GM12878 (cell line): Measurements from ENCODE around the gene GPN1. TPM values are rescaled to one million over a fixed set of nuclear protein-coding genes. Genes with fewer than 3 reads are reported as not detected.

Experiments
- ATAC-seq: fragments of 200-7000 bp; cut with Tn5 transposase; 3 replicates; pipeline ENCODE4 v1.9.1; 2020; ENCODE audit warnings: mild to moderate bottlenecking, moderate library complexity
- BruUV-seq: library from RNA; stranded (reverse); fragments of 400-500 nt; replicated peaks from 2 replicates; lab custom pipeline; 2021; lab: Mats Ljungman, UMichigan
- CTCF ChIA-PET: fragments of 300-600 bp; sonication (Branson Sonifier 250); formaldehyde crosslinking; extraction: SDS; loops from one replicate; lab custom pipeline; 2021; ENCODE audit warnings: inconsistent platforms; lab: Yijun Ruan, JAX
- POLR2A ChIA-PET: fragments of 350-600 bp; formaldehyde crosslinking; extraction: SDS; loops from one replicate; lab custom pipeline; 2021; ENCODE audit warnings: inconsistent platforms; lab: Charles Lee
- RAD21 ChIA-PET: fragments of 300-600 bp; sonication (Branson Sonifier 250); formaldehyde crosslinking; loops from one replicate; lab custom pipeline; 2023; ENCODE audit warnings: antibody characterized with exemption; ENCODE audit not compliant: unreplicated experiment; lab: Charles Lee
- SMC1A ChIA-PET: fragments of 300-600 bp; sonication (Branson Sonifier 250); formaldehyde crosslinking; loops from one replicate; lab custom pipeline; 2023; ENCODE audit not compliant: unreplicated experiment, uncharacterized antibody; lab: Charles Lee
- DNase-seq: peaks from one replicate; pipeline ENCODE4 v3.0.0-alpha.2; 2011; ENCODE audit warnings: low read depth, low spot score
- FAIRE-seq: peaks from 3 replicates; lab custom pipeline; 2011; peaks lifted over from hg19 to GRCh38; lab: Jason Lieb, UNC
- H2AFZ ChIP-seq: 2 replicates; pipeline ENCODE4 v1.6.0; 2011; ENCODE audit warnings: low read depth, low read length, control low read depth; ENCODE audit not compliant: control insufficient read depth
- H3K27ac ChIP-seq: 2 replicates; pipeline ENCODE4 v1.5.1; 2011; ENCODE audit warnings: control low read depth; ENCODE audit not compliant: control insufficient read depth, insufficient read depth
- H3K27me3 ChIP-seq, 2 experiments: replicated peaks in 1 of 2; 2 replicates each; pipeline versions ENCODE4 v1.6.0 to v1.6.1; 2011; ENCODE audit warnings: low read length in 1 of 2; ENCODE audit not compliant: control insufficient read depth in 2 of 2, insufficient read depth in 2 of 2
- H3K36me3 ChIP-seq, 2 experiments: 2 replicates each; pipeline ENCODE4 v1.5.1; 2011; ENCODE audit warnings: low read length in 1 of 2; ENCODE audit not compliant: control insufficient read depth in 2 of 2, insufficient read depth in 2 of 2
- H3K4me1 ChIP-seq: 2 replicates; pipeline ENCODE4 v1.6.1; 2011; ENCODE audit warnings: mild to moderate bottlenecking, low read length, moderate library complexity, mixed read lengths; ENCODE audit not compliant: control insufficient read depth, insufficient read depth
- H3K4me2 ChIP-seq: 2 replicates; pipeline ENCODE4 v1.6.0; 2011; ENCODE audit warnings: control low read depth; ENCODE audit not compliant: control insufficient read depth, insufficient read depth
- H3K4me3 ChIP-seq: fragments of 200-600 bp; sonication (generic); 2 replicates; pipeline ENCODE4 v1.5.1; 2016
- H3K79me2 ChIP-seq: 2 replicates; pipeline ENCODE4 v1.6.0; 2011; ENCODE audit warnings: low read length; ENCODE audit not compliant: control insufficient read depth, insufficient read depth
- H3K9ac ChIP-seq: 2 replicates; pipeline ENCODE4 v1.8.0; 2011; ENCODE audit warnings: low read length, control low read depth, mixed read lengths; ENCODE audit not compliant: control insufficient read depth, insufficient read depth
- H3K9me3 ChIP-seq: replicated peaks from 3 replicates; pipeline ENCODE4 v1.5.1; 2011; ENCODE audit warnings: mild to moderate bottlenecking, low read length; ENCODE audit not compliant: control insufficient read depth, insufficient read depth
- H4K20me1 ChIP-seq: 2 replicates; pipeline ENCODE4 v1.6.0; 2011; ENCODE audit not compliant: control insufficient read depth, insufficient read depth
- BCL3 ChIP-seq: IDR thresholded peaks from 2 replicates; pipeline ENCODE4 v1.6.1; 2011; ENCODE audit warnings: borderline replicate concordance, low read depth, mild to moderate bottlenecking, moderate library complexity, low read length; ENCODE audit not compliant: insufficient read depth, poor library complexity, severe bottlenecking
- CHD1 ChIP-seq: IDR thresholded peaks from 2 replicates; pipeline ENCODE4 v1.6.1; 2012; ENCODE audit warnings: low read depth, low read length, improper control_type of control experiment
- MEF2B ChIP-seq: fragments of 450-650 bp; IDR thresholded peaks from 2 replicates; pipeline ENCODE4 v1.6.1; 2018; ENCODE audit warnings: mild to moderate bottlenecking, moderate library complexity; ENCODE audit not compliant: partially characterized antibody, poor library complexity, severe bottlenecking
- RUNX3 ChIP-seq: IDR thresholded peaks from 2 replicates; pipeline ENCODE4 v1.6.1; 2012; ENCODE audit warnings: low read length, inconsistent platforms
- SMAD1 ChIP-seq: fragments of 450-650 bp; IDR thresholded peaks from 2 replicates; pipeline ENCODE4 v1.6.1; 2018; ENCODE audit warnings: mild to moderate bottlenecking, low read depth; ENCODE audit not compliant: partially characterized antibody
- SREBF1 ChIP-seq: IDR thresholded peaks from 2 replicates; pipeline ENCODE4 v1.6.1; 2012; ENCODE audit warnings: mild to moderate bottlenecking, low read length
- USF1 ChIP-seq: IDR thresholded peaks from 2 replicates; pipeline ENCODE4 v1.6.1; 2011; ENCODE audit warnings: borderline replicate concordance, low read depth, mild to moderate bottlenecking, moderate library complexity, mixed read lengths, low read length; ENCODE audit not compliant: insufficient read depth; ENCODE audit errors: extremely low read length
- ZBTB4 ChIP-seq: fragments of 450-650 bp; formaldehyde crosslinking; IDR thresholded peaks from 2 replicates; pipeline ENCODE4 v1.4.0; 2022; ENCODE audit warnings: mild to moderate bottlenecking, moderate library complexity
- ZZZ3 ChIP-seq: IDR thresholded peaks from 2 replicates; pipeline ENCODE4 v1.6.1; 2011; ENCODE audit warnings: low read depth; ENCODE audit not compliant: control insufficient read depth, insufficient read length
- WGBS: methylation state at CpG from one replicate; pipeline ENCODE4 v1.1.6; 2016; ENCODE audit warnings: low lambda C conversion rate; ENCODE audit not compliant: insufficient replicate concordance, insufficient coverage; ENCODE audit errors: missing lambda C conversion rate; 5-methylcytosine and 5-hydroxymethylcytosine counted together
- in situ Hi-C: fragments of 300-500 bp; cut with MboI; formaldehyde crosslinking; loops from 9 replicates; pipeline ENCODE4 v1.14.3; 2018; ENCODE audit warnings: mixed read lengths
- intact Hi-C: fragments of 100-400 bp; cut with micrococcal nuclease; formaldehyde crosslinking; loops from one replicate; pipeline ENCODE4 v1.14.2; 2022; ENCODE audit not compliant: unreplicated experiment
- polyA plus RNA-seq, 11 experiments: library from polyadenylated mRNA; depleted of rRNA in 4 of 11; unstranded in 6 of 11; stranded (reverse) in 5 of 11; fragments of >200 nt; fragmentation: Nextera tagmentation in 4 of 11; fragmentation: Illumina TruSeq in 1 of 11; extraction: Ambion mirVana in 4 of 11; extraction: Trizol in 1 of 11; gene quantifications; 1 replicate in 1 of 11; 2 replicates in 10 of 11; pipeline versions ENCODE4 v1.2.1 to v1.2.3, GENCODE V29; 2011 to 2016; ENCODE audit warnings: inconsistent platforms in 2 of 11, missing spikeins in 2 of 11, low read depth in 1 of 11
- total RNA-seq, 4 experiments: library from RNA; depleted of rRNA in 3 of 4; stranded (reverse); fragments of >200 nt in 3 of 4; fragmentation: Illumina TruSeq in 1 of 4; extraction: Trizol in 1 of 4; gene quantifications; 2 replicates each; pipeline versions ENCODE4 v1.2.1 to v1.2.3, GENCODE V29; 2013 to 2021

Gene GPN1
- total and polyA plus RNA-seq, 10 of the 15 experiments (the other 5 are each of a cell fraction or from before 2014, with no cell fraction given): 32.1 to 108 (median 60.4) TPM

- FAIRE-seq (no peak), ATAC-seq (no peak), DNase-seq (no peak)
- intact Hi-C loops: no loop called here
- CTCF ChIA-PET: interaction anchor here (3.1 kb wide), 1 partner anchor 31 kb away, joined by 16 read pairs; no protein-coding TSS in a partner anchor
- in situ Hi-C loops: no loop called here
- RAD21 ChIA-PET: no interaction called here
- Histone ChIP-seq H3K9me3 (no peaks in the 10 kb centered on the region), H3K4me1 (no peaks in the 10 kb centered on the region), H4K20me1 (no peaks in the 10 kb centered on the region), H3K79me2 (no peaks in the 10 kb centered on the region), H3K27me3 (no peaks in the 10 kb centered on the region), H3K36me3 (peaks cover 2 to 39% of the 10 kb centered on the region in 2 experiments), H2AFZ (no peak overlapping the region), H3K4me2 (no peak overlapping the region), H3K9ac (no peak overlapping the region), H3K27ac (no peak overlapping the region), H3K4me3 (no peak overlapping the region)
- no TSS peak for BruUV-seq
- POLR2A ChIA-PET: no interaction called here
- SMC1A ChIA-PET: no interaction called here
- no peak for TF ChIP-seq SMAD1
Observed at GRCh38 chr2:27652341-27652740, 23.5 kb downstream of the GPN1 start.

- peaks cover 2 to 39% of the 10 kb centered on the region in 2 experiments for H3K36me3 ChIP-seq
- H2AFZ ChIP-seq: no peak overlapping the region
- POLR2A ChIA-PET: no interaction called here
- SMC1A ChIA-PET: no interaction called here
- no peaks in the 10 kb centered on the region for H3K27me3 ChIP-seq
- no peak overlapping the region for H3K27ac ChIP-seq
- no peaks in the 10 kb centered on the region for H3K79me2 ChIP-seq
- RAD21 ChIA-PET: no interaction called here
- no peak overlapping the region for H3K9ac ChIP-seq
- no peaks in the 10 kb centered on the region for H3K4me1 ChIP-seq
- H3K4me3 ChIP-seq: no peak overlapping the region
- CTCF ChIA-PET: interaction anchor here (3.1 kb wide), 1 partner anchor 30 kb away, joined by 16 read pairs; no protein-coding TSS in a partner anchor
- no TSS peak for BruUV-seq
- in situ Hi-C loops: no loop called here
- no peak for FAIRE-seq
- intact Hi-C loops: no loop called here
- H3K9me3 ChIP-seq: no peaks in the 10 kb centered on the region
- DNase-seq: no peak
- H4K20me1 ChIP-seq: no peaks in the 10 kb centered on the region
- H3K4me2 ChIP-seq: no peak overlapping the region
- WGBS: 85% methylated on average over 1 of the region's 1 CpG
- no peak for ATAC-seq
- no peak for TF ChIP-seq ZBTB4 (CRISPR knock-in tag)
- no peak for TF ChIP-seq CHD1
- TF ChIP-seq MEF2B: no peak
- no peak for TF ChIP-seq ZZZ3
- TF ChIP-seq USF1: no peak
- TF ChIP-seq RUNX3: no peak
- no peak for TF ChIP-seq SREBF1
- no peak for TF ChIP-seq BCL3
Observed at GRCh38 chr2:27652790-27653189, 23.9 kb downstream of the GPN1 start.
